OCI-LY1 (cell line): ENCODE measurements around the gene C22orf23.

ENCODE experiments used
- H2AFZ ChIP-seq: fragments of 200-600 bp; sonication (generic), shearing (Covaris generic); 2 replicates; pipeline ENCODE4 v1.6.0; 2014; ENCODE audit warnings: antibody characterized with exemption, mild to moderate bottlenecking, low read length
- H3F3A ChIP-seq: fragments of 200-600 bp; sonication (generic), shearing (Covaris generic); 2 replicates; pipeline ENCODE4 v1.6.0; 2014; ENCODE audit warnings: mild to moderate bottlenecking, antibody characterized with exemption, low read length, moderate library complexity; ENCODE audit not compliant: insufficient read depth
- H3K27ac ChIP-seq: fragments of 200-600 bp; sonication (generic); 2 replicates; pipeline ENCODE4 v1.5.1; 2014; ENCODE audit warnings: low read length, mixed run types, mild to moderate bottlenecking, low read depth; ENCODE audit not compliant: poor library complexity, severe bottlenecking
- H3K27me3 ChIP-seq: fragments of 200-600 bp; sonication (generic); 2 replicates; pipeline ENCODE4 v1.6.0; 2014; ENCODE audit warnings: antibody characterized with exemption, mild to moderate bottlenecking, low read length, moderate library complexity; ENCODE audit not compliant: insufficient read depth
- H3K36me3 ChIP-seq: fragments of 200-600 bp; sonication (generic); 2 replicates; pipeline ENCODE4 v1.6.1; 2014; ENCODE audit warnings: mild to moderate bottlenecking, antibody characterized with exemption, low read length, moderate library complexity, mixed read lengths; ENCODE audit not compliant: insufficient read depth
- H3K4me1 ChIP-seq: fragments of 200-600 bp; sonication (generic); 2 replicates; pipeline ENCODE4 v1.5.1; 2014; ENCODE audit warnings: mild to moderate bottlenecking, low read length, moderate library complexity; ENCODE audit not compliant: insufficient read depth, severe bottlenecking
- H3K4me2 ChIP-seq: fragments of 200-600 bp; sonication (generic), shearing (Covaris generic); 2 replicates; pipeline ENCODE4 v1.6.1; 2014; ENCODE audit warnings: low read length
- H3K4me3 ChIP-seq: fragments of 200-600 bp; sonication (generic); 2 replicates; pipeline ENCODE4 v1.5.1; 2014; ENCODE audit warnings: low read length, low read depth, mild to moderate bottlenecking, mixed read lengths; ENCODE audit not compliant: poor library complexity, severe bottlenecking
- H3K79me2 ChIP-seq: fragments of 200-600 bp; shearing (Covaris generic); 2 replicates; pipeline ENCODE4 v1.6.1; 2016; ENCODE audit warnings: mixed run types, low read length, mixed read lengths; ENCODE audit not compliant: insufficient read depth
- H3K9ac ChIP-seq: fragments of 200-600 bp; sonication (generic), shearing (Covaris generic); 2 replicates; pipeline ENCODE4 v1.6.1; 2014; ENCODE audit warnings: mild to moderate bottlenecking, low read length, mixed read lengths
- H3K9me2 ChIP-seq: fragments of 200-600 bp; sonication (generic), shearing (Covaris generic); 2 replicates; pipeline ENCODE4 v1.6.1; 2014; ENCODE audit warnings: low read depth, mild to moderate bottlenecking, low read length, mixed read lengths
- H3K9me3 ChIP-seq: fragments of 200-600 bp; shearing (Covaris generic); 2 replicates; pipeline ENCODE4 v1.6.1; 2014; ENCODE audit warnings: low read length, mixed read lengths
- H4K20me1 ChIP-seq: fragments of 200-600 bp; sonication (generic), shearing (Covaris generic); 2 replicates; pipeline ENCODE4 v1.6.0; 2016; ENCODE audit warnings: mild to moderate bottlenecking, low read length; ENCODE audit not compliant: insufficient read depth
- EZH2 ChIP-seq: fragments of 200-600 bp; sonication (generic), shearing (Covaris generic); IDR thresholded peaks from 2 replicates; pipeline ENCODE4 v1.8.0; 2017; ENCODE audit warnings: borderline replicate concordance, mixed run types, mild to moderate bottlenecking, antibody characterized with exemption, low read length, moderate library complexity, mixed read lengths
- TF ChIP-seq, protein P1 (sequence below): fragments of 200-600 bp; sonication (generic), shearing (Covaris generic); IDR thresholded peaks from 2 replicates; pipeline ENCODE4 v1.5.1; 2017; ENCODE audit warnings: mild to moderate bottlenecking, antibody characterized with exemption, low read length, moderate library complexity, mixed read lengths

Gene C22orf23

DNA sequence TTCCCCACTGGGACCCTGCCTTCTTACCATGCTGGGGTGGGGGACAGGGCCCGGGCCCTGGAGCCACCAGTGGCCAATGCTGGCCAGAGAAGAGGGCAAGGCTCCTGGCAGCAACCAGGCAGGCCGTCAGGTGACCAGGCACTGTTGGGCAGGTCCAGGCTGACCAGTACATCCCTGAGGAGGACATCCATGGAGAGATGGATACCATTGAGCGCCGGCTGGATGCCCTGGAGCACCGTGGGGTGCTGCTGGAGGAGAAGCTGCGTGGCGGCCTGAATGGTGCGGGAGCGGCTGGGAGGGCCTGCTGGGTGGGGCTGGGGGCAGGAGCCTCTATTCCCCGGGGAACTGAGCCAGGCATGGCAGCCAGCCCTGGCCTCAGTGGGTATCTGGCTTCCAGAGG lies 21.0 kb downstream of the C22orf23 start:
- no peaks in the 10 kb centered on the region for H4K20me1 ChIP-seq
- no peaks in the 10 kb centered on the region for H3K27me3 ChIP-seq
- no peak overlapping the region for H2AFZ ChIP-seq
- no peak overlapping the region for H3K4me3 ChIP-seq
- no peaks in the 10 kb centered on the region for H3K9me3 ChIP-seq
- no peaks in the 10 kb centered on the region for H3F3A ChIP-seq
- no peaks in the 10 kb centered on the region for H3K4me1 ChIP-seq
- peaks cover 19% of the 10 kb centered on the region; the same call in 1 of the 2 replicates for H3K36me3 ChIP-seq
- no peak overlapping the region for H3K27ac ChIP-seq
- TF ChIP-seq, protein P1, sequence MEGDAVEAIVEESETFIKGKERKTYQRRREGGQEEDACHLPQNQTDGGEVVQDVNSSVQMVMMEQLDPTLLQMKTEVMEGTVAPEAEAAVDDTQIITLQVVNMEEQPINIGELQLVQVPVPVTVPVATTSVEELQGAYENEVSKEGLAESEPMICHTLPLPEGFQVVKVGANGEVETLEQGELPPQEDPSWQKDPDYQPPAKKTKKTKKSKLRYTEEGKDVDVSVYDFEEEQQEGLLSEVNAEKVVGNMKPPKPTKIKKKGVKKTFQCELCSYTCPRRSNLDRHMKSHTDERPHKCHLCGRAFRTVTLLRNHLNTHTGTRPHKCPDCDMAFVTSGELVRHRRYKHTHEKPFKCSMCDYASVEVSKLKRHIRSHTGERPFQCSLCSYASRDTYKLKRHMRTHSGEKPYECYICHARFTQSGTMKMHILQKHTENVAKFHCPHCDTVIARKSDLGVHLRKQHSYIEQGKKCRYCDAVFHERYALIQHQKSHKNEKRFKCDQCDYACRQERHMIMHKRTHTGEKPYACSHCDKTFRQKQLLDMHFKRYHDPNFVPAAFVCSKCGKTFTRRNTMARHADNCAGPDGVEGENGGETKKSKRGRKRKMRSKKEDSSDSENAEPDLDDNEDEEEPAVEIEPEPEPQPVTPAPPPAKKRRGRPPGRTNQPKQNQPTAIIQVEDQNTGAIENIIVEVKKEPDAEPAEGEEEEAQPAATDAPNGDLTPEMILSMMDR, result no peak
- TF ChIP-seq EZH2, result no peak
- H3K79me2 ChIP-seq, result no peaks in the 10 kb centered on the region
- H3K9me2 ChIP-seq, result no peaks in the 10 kb centered on the region
- no peak overlapping the region for H3K4me2 ChIP-seq
- no peak overlapping the region for H3K9ac ChIP-seq

GRCh38 chr22:37931893-37932389 lies 21.5 kb downstream of the C22orf23 start:
- TF ChIP-seq, protein P1, result no peak
- no peak for TF ChIP-seq EZH2
- H3K4me2 ChIP-seq, result no peak overlapping the region
- no peaks in the 10 kb centered on the region for H3K9me2 ChIP-seq
- no peaks in the 10 kb centered on the region for H4K20me1 ChIP-seq
- no peaks in the 10 kb centered on the region for H3K79me2 ChIP-seq
- H3K27ac ChIP-seq, result no peak overlapping the region
- H3K4me3 ChIP-seq, result no peak overlapping the region
- no peaks in the 10 kb centered on the region for H3K4me1 ChIP-seq
- H2AFZ ChIP-seq, result no peak overlapping the region
- no peaks in the 10 kb centered on the region for H3F3A ChIP-seq
- no peaks in the 10 kb centered on the region for H3K9me3 ChIP-seq
- H3K27me3 ChIP-seq, result no peaks in the 10 kb centered on the region
- H3K36me3 ChIP-seq, result peaks cover 24% of the 10 kb centered on the region; the same call in 1 of the 2 replicates
- no peak overlapping the region for H3K9ac ChIP-seq

- Histone ChIP-seq H3K27ac (no peak overlapping the region), H3K27me3 (no peaks in the 10 kb centered on the region), H3K36me3 (peaks cover 32% of the 10 kb centered on the region; the same call in 1 of the 2 replicates), H3K4me3 (no peak overlapping the region), H3K9ac (no peak overlapping the region), H3K79me2 (no peaks in the 10 kb centered on the region), H2AFZ (no peak overlapping the region), H3K9me3 (no peaks in the 10 kb centered on the region), H3K4me1 (no peaks in the 10 kb centered on the region), H4K20me1 (no peaks in the 10 kb centered on the region), H3F3A (no peaks in the 10 kb centered on the region), H3K9me2 (no peaks in the 10 kb centered on the region), H3K4me2 (no peak overlapping the region)
- TF ChIP-seq EZH2, result no peak
- TF ChIP-seq, protein P1, result 0 out of 2 replicates have a peak, but pooled peaks have one; percentile 4
Observed at GRCh38 chr22:37930952-37931440, 22.4 kb downstream of the C22orf23 start.
